Mucosa of descending colon (tissue), 3 donors: ENCODE measurements around the gene MYOZ2. TPM values are rescaled to one million over a fixed set of nuclear protein-coding genes. Genes with fewer than 3 reads are reported as not detected.
A peak's percentile ranks its signal among the peaks of the same experiment; 100 is the strongest.

Experiments
- ATAC-seq: fragments of 200-7000 bp; cut with Tn5 transposase; one replicate; pipeline ENCODE4 v1.9.1; 2020; ENCODE audit warnings: mild to moderate bottlenecking, moderate library complexity
- DNase-seq, 3 donors: peaks; one replicate each; pipeline ENCODE4 v3.0.0-alpha.2; 2020
- H3K36me3 ChIP-seq: fragments of 200-600 bp; one replicate; pipeline ENCODE4 v1.8.0; 2021; ENCODE audit warnings: low read depth, mild to moderate bottlenecking
- H3K4me1 ChIP-seq: fragments of 200-600 bp; one replicate; pipeline ENCODE4 v1.8.0; 2021; ENCODE audit warnings: low read depth, mild to moderate bottlenecking
- H3K4me3 ChIP-seq: fragments of 200-600 bp; one replicate; pipeline ENCODE4 v1.8.0; 2021; ENCODE audit warnings: mild to moderate bottlenecking
- H3K9me3 ChIP-seq: fragments of 200-600 bp; one replicate; pipeline ENCODE4 v1.8.0; 2021; ENCODE audit warnings: mild to moderate bottlenecking
- intact Hi-C, 2 donors: fragments of 100-400 bp; cut with DNase I in 1 of 2; cut with micrococcal nuclease in 1 of 2; formaldehyde crosslinking; loops; one replicate each; pipeline versions ENCODE4 v1.11.0 to v1.11.1; 2022; cut with DNase I, micrococcal nuclease
- total RNA-seq, 3 donors: library from RNA; stranded (reverse); fragmentation: NEBNext Ultra II Directional in 2 of 3; extraction: Animal tissue kit (Norgen Biotek cat#: 25700) in 2 of 3; gene quantifications; one replicate each; pipeline versions ENCODE4 v1.2.1 to v1.2.4, GENCODE V29; 2021 to 2023
- TF ChIP-seq, protein P1 (sequence below): fragments of 200-600 bp; IDR thresholded peaks from one replicate; pipeline ENCODE4 v1.8.0; 2022; ENCODE audit warnings: antibody characterized with exemption, mild to moderate bottlenecking
- donor health status: DM: no; HTN: no; CAD: no; lungs with moderate emphysema.
- donor health status: DM: no; HTN: no; CAD: no.
- donor health status: DM: no; HTN: yes; CAD: no.

MYOZ2 gene
- total RNA-seq, 3 donors from 2014 or later, result 0.20 to 0.63 (median 0.29) TPM

DNA sequence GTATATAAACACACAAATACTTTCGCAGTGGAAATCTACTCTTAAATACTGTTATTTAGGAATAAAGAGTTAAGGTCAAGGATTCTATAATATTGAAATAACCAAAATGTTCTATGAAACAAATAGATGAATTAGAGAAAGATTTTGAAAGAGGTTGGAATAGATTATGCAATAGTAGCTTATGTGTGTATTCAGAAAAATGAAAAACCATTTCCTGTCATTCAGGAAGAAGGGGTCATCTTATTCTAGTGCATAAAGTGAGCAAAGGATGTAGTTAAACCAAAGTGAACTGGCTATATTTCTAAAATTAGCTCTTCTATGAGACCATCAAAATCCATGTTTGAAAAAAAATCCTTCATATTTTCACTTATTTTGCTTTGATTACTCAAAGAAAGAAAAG, 30.0 kb upstream of the MYOZ2 start:
- Histone ChIP-seq H3K9me3 (no peaks in the 10 kb centered on the region), H3K4me1 (peaks cover 18% of the 10 kb centered on the region), H3K4me3 (no peak overlapping the region), H3K36me3 (no peaks in the 10 kb centered on the region)
- TF ChIP-seq, protein P1, sequence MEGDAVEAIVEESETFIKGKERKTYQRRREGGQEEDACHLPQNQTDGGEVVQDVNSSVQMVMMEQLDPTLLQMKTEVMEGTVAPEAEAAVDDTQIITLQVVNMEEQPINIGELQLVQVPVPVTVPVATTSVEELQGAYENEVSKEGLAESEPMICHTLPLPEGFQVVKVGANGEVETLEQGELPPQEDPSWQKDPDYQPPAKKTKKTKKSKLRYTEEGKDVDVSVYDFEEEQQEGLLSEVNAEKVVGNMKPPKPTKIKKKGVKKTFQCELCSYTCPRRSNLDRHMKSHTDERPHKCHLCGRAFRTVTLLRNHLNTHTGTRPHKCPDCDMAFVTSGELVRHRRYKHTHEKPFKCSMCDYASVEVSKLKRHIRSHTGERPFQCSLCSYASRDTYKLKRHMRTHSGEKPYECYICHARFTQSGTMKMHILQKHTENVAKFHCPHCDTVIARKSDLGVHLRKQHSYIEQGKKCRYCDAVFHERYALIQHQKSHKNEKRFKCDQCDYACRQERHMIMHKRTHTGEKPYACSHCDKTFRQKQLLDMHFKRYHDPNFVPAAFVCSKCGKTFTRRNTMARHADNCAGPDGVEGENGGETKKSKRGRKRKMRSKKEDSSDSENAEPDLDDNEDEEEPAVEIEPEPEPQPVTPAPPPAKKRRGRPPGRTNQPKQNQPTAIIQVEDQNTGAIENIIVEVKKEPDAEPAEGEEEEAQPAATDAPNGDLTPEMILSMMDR, result no peak
- ATAC-seq (no peak), DNase-seq (no peak)
- intact Hi-C loops, result no loop called here

DNA sequence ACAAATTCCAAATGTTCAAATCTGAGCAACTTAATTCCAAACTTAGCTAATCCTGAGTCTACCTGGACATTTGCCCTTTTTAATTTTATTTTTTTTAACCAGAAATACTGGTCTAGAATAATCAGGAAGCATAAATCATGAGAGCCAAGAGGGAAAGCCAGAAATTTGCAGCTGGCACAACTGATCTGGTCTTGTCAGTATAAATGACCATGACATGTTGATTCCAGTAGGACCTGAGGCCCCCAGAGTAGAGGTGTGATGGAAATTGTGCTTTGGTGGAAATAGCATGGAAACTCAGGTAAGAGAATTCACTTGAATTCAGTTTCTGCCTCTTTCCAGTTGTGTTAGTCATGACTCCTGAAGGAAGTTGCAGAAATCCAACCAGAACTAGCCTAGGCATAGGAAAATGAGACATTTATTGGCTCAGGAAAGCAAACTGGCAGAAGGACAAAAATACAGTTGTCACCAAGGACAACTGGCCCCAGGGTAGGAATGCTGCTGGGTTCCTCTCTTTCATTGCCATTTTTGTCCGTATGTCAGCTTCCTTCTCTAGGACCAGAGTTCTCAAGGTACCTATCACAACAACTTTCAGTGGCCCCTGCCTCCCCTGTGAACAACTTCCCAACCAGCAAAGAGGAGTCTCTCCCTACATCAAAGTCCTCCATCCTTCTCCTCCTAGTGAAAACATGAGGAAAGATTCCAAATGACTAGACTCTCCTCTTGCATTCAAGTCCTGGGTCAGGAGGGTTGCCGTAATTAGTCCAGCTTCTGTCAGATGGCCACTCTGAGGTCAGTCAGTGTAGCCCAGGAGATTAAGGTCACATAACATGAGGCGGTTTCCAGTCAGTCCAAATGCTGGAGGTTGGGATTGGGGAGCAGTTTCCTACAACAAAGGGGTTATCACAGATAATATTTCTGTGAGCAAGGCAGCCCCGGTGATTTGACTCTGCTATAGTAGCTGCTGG, 29.3 kb upstream of the MYOZ2 start:
- no peak overlapping the region for H3K4me3 ChIP-seq
- TF ChIP-seq, protein P1, result no peak
- DNase-seq, result no peak
- peaks cover 17% of the 10 kb centered on the region for H3K4me1 ChIP-seq
- intact Hi-C loops, result no loop called here
- ATAC-seq, result peak; percentile 10
- no peaks in the 10 kb centered on the region for H3K9me3 ChIP-seq
- H3K36me3 ChIP-seq, result no peaks in the 10 kb centered on the region

DNA sequence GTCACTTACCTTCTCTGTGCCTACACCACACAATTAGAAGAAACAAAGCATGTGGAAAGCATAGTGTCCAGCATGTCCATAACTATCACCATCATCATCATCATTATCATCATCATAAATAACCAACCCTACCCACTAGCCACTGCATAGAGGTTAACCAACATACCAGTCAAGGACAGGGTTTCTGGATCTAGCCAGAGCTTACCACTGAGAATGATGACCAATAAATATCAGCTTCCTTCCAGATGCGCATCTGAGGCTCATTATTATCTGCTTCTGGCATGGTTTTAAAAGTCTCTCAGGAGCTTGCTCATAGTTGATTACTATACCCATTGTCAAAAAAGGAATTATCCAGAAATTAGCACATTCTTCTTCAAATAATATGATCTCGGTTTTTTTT, 25.5 kb upstream of the MYOZ2 start:
- TF ChIP-seq, protein P1, result no peak
- Histone ChIP-seq H3K4me1 (peaks cover 3% of the 10 kb centered on the region), H3K36me3 (no peaks in the 10 kb centered on the region), H3K4me3 (no peak overlapping the region), H3K9me3 (no peaks in the 10 kb centered on the region)
- DNase-seq, result no peak
- intact Hi-C loops, result no loop called here
- ATAC-seq, result no peak

DNA sequence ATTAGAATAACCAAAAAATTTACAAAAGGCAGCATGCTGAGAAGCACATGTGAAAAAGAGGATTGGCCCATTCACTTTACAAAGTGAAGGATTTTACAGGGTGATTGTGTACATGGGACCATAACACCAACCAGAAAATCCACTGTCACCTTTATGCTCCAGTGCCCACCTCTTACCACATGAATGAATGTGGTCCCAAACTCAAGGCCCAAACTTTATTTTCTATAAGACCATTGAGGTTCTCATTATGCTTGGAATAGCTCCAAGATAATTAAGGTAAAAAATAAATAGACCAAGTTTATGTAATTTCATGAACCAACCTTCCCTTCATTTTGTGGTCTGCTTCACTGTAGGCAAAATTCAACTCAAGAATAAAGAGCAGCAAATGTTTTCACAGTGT, 24.3 kb upstream of the MYOZ2 start:
- Histone ChIP-seq H3K36me3 (no peaks in the 10 kb centered on the region), H3K4me1 (no peaks in the 10 kb centered on the region), H3K9me3 (no peaks in the 10 kb centered on the region), H3K4me3 (no peak overlapping the region)
- intact Hi-C loops, result no loop called here
- DNase-seq (no peak), ATAC-seq (no peak)
- TF ChIP-seq, protein P1, result no peak

DNA sequence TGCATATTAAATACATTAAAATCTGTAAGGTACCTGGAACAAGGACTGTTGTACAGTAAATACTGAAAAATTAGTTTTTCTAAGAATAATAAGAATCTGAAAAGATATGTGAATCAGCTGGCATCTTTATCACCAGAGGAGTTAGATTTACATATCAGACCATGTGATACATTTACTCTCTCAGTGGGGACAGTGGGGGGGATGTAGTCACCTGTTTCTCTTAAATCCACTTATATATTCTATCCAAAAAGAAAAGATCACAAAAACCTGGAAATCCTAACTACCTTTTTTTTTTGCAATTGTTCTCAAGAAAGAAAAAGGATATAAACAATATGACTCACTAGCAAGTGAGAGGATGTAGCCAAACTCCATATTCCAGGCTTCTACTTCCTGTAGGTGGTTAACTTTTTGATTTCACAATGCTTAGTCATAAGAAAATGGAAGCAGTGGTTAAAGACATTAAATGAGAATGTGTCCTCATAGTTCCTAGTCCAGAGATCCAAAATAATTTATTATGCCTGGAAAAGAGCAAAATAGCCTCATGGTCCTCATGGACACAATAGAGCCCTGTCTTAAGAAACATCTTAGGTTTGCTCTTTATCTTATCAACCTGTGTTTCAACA, 22.5 kb upstream of the MYOZ2 start:
- DNase-seq, result no peak
- ATAC-seq, result peak; percentile 97
- intact Hi-C loops, result no loop called here
- Histone ChIP-seq H3K9me3 (no peaks in the 10 kb centered on the region), H3K36me3 (no peaks in the 10 kb centered on the region), H3K4me3 (no peak overlapping the region), H3K4me1 (no peaks in the 10 kb centered on the region)
- TF ChIP-seq, protein P1, result no peak
